Body of pancreas (tissue), 4 donors: ENCODE data around the gene SUGCT.

Experiments used
- CTCF ChIP-seq, 7 experiments: fragments of 450-650 bp in 4 of 7; fragments of 200-600 bp in 3 of 7; sonication (generic) in 3 of 7; IDR thresholded peaks; one replicate each; pipeline ENCODE4 v1.5.1; 2016 to 2019; ENCODE audit warnings: antibody characterized with exemption in 7 of 7
- POLR2A ChIP-seq, 3 donors: fragments of 450-650 bp; IDR thresholded peaks; one replicate each; pipeline ENCODE4 v1.6.1; 2016; ENCODE audit warnings: antibody characterized with exemption in 3 of 3, mild to moderate bottlenecking in 2 of 3

DNA sequence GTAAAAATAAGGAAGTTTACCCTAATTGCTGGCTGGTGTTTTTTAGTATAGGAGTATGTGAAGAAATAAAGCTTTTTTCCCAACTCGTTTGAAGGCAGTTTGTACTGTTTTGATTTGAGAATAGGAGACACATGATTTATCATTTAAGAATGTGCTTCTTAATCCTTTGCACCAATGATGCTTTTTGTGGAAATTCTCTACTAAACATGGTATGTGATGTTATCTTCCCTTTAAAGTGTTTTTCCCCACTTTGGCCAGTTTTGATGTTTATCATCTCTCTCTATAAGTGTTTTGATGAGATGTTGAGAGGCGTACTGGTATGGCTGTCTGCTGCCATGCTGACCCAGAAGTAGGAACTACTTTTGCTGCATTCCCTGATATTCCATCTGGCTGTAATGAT lies 85.1 kb downstream of the SUGCT start:
- TF ChIP-seq POLR2A (IDR thresholded peaks at IDR 0.05) = no peak
- no peak for TF ChIP-seq CTCF (IDR thresholded peaks at IDR 0.05)
